ENCODE results near the gene LGSN.
"Not testable (repeated sequence)": the region's sequence is repeated elsewhere in the genome, so short reads cannot be mapped to it uniquely, and the experiment has no call there.

LGSN gene

GRCh38 chr6:63319939-63320338 lies at the start of gene LGSN:
Gene LGSN (minus strand): TSS chr6:63319983. CDS start chr6:63319943, 40 bp downstream.
- no peak for DNase-seq

- no peak for DNase-seq
These were observed 48.6 kb upstream of the LGSN start for GRCh38 chr6:63368347-63368746.

- not testable (repeated sequence) for DNase-seq
These were observed 42.8 kb upstream of the LGSN start for GRCh38 chr6:63362500-63363120.

GRCh38 chr6:63357384-63357783 lies 37.6 kb upstream of the LGSN start:
- DNase-seq: not testable (repeated sequence)

- DNase-seq: no peak
These were observed 35.8 kb upstream of the LGSN start for GRCh38 chr6:63355632-63356031.

DNA sequence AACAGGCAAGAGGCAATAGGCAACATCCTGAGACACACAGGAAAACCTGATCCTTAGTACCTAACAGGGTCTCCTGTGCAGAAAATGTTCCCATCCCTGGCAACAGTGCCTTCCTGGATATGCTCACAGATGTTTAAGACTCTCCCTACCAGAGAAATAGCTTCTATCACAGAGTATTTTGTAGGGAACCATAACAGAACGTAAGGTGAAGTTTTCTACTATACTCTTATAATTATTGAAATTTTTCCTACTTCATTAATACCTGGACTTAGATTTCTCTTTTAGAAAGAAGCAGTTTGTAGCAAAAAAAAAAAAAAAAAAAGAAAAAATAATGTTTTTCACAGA lies 33.5 kb upstream of the LGSN start:
- DNase-seq: no peak

GRCh38 chr6:63352544-63353285 lies 32.9 kb upstream of the LGSN start:
- DNase-seq: peak; percentile 16 to 54

GRCh38 chr6:63352069-63352543 lies 32.3 kb upstream of the LGSN start:
- peak in 1 of 2 donors; percentile 5 for DNase-seq

- DNase-seq: no peak
These were observed 29.6 kb upstream of the LGSN start for GRCh38 chr6:63349401-63349800.

DNA sequence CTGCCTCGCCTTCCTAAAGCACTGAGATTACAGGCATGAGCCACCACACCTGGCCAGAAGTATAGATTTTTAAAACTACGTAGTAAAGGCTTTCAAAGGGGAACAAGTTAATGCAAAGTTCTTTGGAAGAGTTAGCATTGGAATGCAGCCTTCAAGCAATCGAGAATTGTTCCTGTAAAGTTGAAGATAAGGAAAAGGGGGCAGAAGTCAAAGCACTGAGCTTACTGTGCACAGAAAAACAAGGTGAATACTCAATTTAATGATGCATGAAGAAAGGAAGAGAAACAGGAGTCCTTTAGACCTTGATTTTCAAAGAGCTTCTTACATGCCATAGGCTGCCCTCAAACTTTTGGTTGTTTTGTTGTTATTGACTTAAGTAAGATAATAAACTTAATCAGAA lies 29.1 kb upstream of the LGSN start:
- DNase-seq: no peak

GRCh38 chr6:63347599-63347998 lies 27.8 kb upstream of the LGSN start:
- DNase-seq: no peak

DNA sequence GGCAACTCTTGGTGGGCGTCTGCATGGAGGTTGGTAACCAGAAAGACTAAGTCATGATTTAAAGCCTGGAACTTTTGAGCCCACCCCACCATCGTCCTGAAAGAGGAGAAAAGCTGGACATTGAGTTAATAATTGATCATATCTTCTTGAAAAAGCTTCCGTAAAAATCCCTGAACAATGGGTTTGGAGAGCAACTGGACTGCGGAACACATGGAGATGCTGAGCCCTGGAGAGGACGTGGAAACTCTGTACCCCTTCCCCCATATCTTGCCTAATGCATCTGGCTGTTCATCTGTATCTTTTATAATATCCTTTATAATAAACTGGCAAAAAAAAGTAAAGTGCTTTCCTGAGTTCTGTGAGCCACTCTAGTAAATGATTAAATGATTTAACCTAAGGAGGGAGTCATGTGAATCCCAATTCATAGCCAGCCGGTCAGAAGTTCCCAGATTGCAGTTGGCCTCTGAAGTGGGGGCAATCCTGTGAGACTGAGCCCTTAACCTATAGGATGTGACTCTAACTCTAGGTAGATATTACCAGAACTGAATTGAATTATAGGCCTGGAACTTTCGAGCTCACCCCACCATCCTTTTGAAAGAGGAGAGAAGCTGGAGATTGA lies 26.5 kb upstream of the LGSN start:
- DNase-seq: no peak

GRCh38 chr6:63340351-63340750 lies 20.6 kb upstream of the LGSN start:
- no peak for DNase-seq

- not testable (repeated sequence) for DNase-seq
These were observed 14.9 kb upstream of the LGSN start for GRCh38 chr6:63334652-63335051.

DNA sequence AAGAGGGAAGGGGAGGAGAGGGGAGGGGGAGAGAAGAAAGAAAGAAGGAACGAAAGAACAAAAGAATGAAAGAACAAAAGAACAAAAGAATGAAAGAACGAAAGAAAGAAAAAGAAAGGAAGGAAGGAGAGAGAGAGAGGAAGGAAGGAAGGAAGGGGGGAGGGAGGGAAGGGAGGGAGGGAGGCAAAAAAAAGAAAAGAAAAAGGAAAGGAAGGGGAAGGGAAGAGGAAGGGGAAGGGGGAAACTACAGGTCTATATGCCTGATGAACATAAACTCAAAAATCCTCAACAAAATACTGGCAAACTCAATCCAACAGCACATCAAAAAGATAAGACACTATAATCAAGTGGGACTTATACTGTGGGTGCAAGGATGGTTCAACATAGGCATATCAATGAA lies 13.7 kb upstream of the LGSN start:
- no peak for DNase-seq

DNA sequence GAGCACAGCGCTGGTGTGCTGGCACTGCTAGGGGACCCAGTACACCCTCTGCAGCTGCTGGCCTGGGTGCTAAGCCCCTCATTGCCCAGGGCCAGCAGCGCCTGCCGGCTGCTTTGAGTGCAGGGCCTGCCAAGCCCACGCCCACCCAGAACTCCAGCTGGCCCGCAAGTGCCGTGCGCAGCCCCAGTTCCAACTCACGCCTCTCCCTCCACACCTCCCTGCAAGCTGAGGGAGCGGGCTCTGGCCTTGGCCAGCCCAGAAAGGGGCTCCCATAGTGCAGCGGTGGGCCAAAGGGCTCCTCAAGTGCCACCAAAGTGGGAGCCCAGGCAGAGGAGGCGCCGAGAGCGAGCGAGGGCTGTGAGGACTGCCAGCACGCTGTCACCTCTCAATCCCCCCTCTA lies 6.8 kb upstream of the LGSN start:
- not testable (repeated sequence) for DNase-seq

- DNase-seq: no peak
These were observed 3.2 kb upstream of the LGSN start for GRCh38 chr6:63322981-63323380.

DNA sequence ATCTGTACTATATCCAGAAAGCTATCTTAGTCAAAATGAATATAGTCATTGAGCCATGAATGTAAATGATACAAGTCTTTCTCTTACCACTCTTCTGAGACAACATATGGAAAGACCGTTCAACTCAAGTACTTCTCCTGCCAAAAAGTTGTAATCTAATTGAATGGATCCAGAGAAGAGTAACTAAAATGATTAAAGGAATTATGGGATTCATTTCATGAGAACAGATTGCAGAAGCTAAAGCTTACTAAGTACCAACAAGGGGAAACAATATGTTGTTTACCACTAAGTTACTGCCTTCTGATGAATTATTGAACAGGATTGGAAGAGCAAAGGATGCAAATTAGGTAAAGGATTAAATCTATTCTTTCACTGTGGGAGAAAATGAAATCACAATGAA lies 2.0 kb upstream of the LGSN start:
- no peak for DNase-seq

GRCh38 chr6:63317641-63318040 lies 2.1 kb downstream of the LGSN start:
- DNase-seq: no peak

DNA sequence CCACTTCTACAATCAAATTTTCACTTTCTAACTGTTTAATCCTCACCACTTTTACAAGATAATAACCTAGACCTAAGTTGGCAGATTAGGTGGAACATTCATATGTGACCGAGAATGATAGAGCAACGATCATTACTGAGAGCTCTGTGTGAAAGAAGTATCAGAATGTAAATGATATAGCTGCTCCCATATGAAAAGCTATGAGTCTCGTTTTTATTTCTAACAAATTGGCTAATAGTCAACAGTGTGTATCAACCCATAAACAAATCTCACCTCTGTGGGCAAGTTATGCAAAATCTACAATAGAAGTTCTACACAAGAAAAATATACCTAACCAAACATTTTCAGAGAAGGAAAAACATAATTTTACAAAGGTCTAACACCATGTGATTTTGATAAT lies 3.7 kb downstream of the LGSN start:
- DNase-seq: no peak

GRCh38 chr6:63313111-63313510 lies 6.7 kb downstream of the LGSN start:
- DNase-seq: no peak

- no peak for DNase-seq
These were observed 12.1 kb downstream of the LGSN start for GRCh38 chr6:63307581-63308246.

DNA sequence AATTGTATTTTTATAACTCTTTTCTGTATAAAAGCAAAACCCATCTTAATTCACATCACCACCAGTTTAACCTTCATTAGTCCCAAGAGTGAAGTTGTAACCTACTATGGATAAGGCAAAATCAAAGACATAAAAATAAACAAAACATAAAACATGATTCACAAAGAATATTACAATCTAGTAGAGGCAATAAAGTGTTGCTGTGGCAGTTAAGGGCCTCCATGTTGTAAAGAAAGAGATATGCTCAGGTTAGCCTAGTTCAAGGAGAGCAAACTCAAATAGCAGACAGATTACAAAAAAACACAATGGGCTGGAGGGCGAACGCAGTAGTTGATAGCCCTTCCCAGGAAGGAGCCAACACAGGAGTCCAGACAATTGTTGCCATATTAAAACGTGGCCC lies 13.4 kb downstream of the LGSN start:
- DNase-seq: no peak

GRCh38 chr6:63305277-63305676 lies 14.5 kb downstream of the LGSN start:
- no peak for DNase-seq
